Dermis blood vessel endothelial cell (primary cell): ENCODE data around the gene TPK1. TPM values are rescaled to one million over a fixed set of nuclear protein-coding genes. Genes with fewer than 3 reads are reported as not detected.
"Not testable (repeated sequence)": the region's sequence is repeated elsewhere in the genome, so short reads cannot be mapped to it uniquely, and the experiment has no call there.

Source experiments
- DNase-seq: peaks from one replicate; pipeline ENCODE4 v3.0.0; 2010
- total RNA-seq: library from RNA; depleted of rRNA; stranded (reverse); fragments of >200 nt; gene quantifications from 2 replicates; pipeline ENCODE4 v1.2.3, GENCODE V29; 2014

TPK1 gene
- total RNA-seq, 1 donor from 2014 or later, result 14.8 TPM

DNA sequence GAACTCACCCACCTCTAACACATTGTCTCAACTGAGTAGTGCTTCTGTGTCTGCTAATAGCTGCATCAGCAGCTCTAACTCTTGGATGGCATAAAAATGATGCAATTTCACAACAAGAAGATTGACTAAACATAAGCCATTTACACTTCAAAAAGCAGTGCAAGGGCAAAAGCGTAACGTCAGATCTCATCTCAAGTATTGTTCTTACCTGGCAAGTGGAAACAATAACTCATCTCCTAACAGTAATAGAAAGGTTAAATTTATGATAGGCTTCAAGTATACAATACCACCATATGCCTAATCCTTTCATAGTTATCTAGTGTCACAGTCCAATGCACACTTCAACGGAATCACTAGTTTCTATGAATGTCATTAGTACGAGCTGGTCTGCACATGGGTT is 14.8 kb downstream of the TPK1 start:
- DNase-seq, result no peak

- DNase-seq, result no peak
These were observed 15.3 kb downstream of the TPK1 start for GRCh38 chr7:144820552-144820951.

GRCh38 chr7:144819566-144819965 is 16.3 kb downstream of the TPK1 start:
- no peak for DNase-seq

DNA sequence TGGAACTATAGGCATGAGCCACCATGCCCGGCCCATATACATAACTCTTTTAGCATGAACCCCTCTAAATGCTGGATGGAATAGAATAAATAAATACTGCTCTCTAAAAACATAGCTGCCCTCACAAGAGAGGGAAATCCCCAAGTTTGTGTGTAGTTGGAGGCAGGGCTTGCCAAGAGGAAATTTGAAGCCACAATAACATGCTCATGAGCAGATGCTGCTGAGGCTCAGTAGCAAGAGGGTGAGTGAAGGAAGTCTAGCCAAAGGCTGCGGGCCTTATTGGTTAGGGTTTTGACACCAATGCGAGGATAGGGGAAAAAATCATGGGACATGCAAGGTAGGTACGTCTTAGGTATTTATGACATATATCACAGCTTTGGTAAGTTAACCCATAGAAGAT is 17.3 kb downstream of the TPK1 start:
- peak; percentile 47 for DNase-seq

DNA sequence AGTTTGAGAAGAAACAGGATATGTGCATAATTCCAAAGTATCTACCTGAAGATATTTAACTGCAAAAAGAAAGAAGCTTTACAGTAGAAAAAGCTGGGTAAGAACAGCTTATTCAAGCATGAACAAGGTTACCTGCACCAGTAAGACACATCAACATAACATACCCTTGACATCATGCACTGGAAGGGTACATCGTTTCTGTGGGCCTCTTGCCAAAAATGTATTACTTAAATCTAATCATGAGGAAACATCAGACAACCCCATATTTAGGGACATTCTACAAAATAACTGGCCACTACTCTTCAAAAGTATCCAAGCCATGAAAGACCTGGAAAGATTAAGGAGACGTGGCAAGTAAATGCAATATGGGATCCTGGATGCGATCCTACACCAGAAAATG is 18.9 kb downstream of the TPK1 start:
- DNase-seq, result no peak

- no peak for DNase-seq
These were observed 21.6 kb downstream of the TPK1 start for GRCh38 chr7:144814299-144814698.

- DNase-seq, result peak; percentile 38
These were observed 23.2 kb downstream of the TPK1 start for GRCh38 chr7:144812379-144813283.

DNA sequence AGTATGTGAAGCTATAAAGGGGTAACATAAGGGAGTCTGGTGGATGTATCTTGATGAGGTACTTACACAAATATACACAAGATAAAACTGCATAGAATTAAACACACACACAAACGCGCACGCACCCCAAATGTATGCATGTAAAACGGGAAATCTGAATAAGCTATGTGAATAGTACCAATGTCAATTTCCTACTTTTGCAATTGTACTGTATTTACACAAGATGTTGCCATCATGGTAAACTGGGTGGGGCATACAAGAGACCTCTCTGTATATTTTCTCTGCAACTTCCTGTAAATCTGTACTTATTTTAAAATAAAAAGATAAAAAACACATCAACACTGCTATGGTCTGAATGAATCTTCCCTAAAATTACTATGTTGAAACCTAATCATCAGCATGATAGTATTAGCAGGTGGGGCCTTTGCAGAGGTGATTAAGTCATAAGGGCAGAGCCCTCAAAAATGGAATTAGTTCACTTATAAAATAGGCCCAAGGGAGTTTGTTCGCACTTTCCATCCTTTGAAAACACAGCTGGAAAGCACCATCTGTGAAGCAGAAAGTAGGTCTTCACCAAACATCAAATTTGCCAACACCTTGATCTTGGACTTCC is 30.1 kb downstream of the TPK1 start:
- DNase-seq, result no peak

DNA sequence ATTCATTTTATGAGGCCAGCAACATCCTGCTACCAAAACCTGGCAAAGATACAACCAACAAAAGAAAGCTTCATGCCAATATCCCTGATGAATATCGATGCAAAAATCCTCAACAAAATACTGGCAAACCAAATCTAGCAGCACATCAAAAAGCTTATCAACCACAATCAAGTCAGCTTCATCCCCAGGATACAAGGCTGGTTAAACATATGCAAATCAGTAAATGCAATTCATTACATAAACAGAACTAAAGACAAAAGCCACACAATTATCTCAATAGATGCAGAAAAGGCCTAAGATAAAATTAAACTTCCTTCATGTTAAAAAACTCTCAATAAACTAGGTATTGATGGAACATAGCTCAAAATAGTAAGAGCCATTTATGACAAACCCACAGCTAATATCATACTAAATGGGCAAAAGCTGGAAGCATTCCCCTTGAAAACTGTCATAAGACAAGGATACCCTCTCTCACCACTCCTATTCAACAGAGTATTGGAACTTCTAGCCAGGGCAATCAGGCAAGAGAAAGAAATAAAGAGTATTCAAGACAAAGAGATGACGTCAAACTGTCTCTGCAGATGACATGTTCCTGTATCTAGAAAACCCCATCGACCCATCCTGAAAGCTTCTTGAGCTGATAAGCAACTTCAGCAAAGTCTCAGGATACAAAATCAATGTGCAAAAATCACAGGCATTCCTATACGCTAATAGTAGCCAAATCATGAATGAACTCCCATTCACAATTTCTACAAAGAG is 35.0 kb downstream of the TPK1 start:
- not testable (repeated sequence) for DNase-seq

GRCh38 chr7:144796919-144797318 is 38.9 kb downstream of the TPK1 start:
- no peak for DNase-seq

GRCh38 chr7:144792050-144792449 is 43.8 kb downstream of the TPK1 start:
- no peak for DNase-seq

GRCh38 chr7:144791488-144791887 is 44.4 kb downstream of the TPK1 start:
- no peak for DNase-seq

GRCh38 chr7:144787127-144787526 is 48.7 kb downstream of the TPK1 start:
- DNase-seq, result peak; percentile 33

GRCh38 chr7:144786522-144786921 is 49.3 kb downstream of the TPK1 start:
- peak; percentile 21 for DNase-seq

GRCh38 chr7:144786079-144786478 is 49.8 kb downstream of the TPK1 start:
- no peak for DNase-seq

DNA sequence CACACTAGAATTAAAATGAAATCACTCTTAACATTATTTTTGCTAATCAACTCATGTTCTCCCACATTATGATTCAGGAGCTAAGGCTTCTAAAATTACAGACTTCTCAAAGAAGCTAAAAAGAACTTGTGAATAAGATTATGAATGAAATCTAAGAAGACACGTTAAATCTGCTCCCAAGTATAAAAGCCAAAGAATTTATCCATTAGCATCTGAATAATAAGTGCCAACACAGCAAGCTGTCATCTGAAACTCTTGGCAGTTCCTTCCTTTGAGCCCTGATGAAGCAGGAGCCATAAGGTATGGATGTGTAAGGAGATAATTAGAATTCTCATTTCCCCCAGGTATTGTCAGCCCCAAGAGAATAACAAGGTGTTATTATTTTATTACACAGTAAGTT is 50.3 kb downstream of the TPK1 start:
- DNase-seq, result no peak

GRCh38 chr7:144784943-144785342 is 50.9 kb downstream of the TPK1 start:
- DNase-seq, result peak; percentile 20

GRCh38 chr7:144784441-144784840 is 51.4 kb downstream of the TPK1 start:
- no peak for DNase-seq

GRCh38 chr7:144782883-144783282 is 53.0 kb downstream of the TPK1 start:
- no peak for DNase-seq

DNA sequence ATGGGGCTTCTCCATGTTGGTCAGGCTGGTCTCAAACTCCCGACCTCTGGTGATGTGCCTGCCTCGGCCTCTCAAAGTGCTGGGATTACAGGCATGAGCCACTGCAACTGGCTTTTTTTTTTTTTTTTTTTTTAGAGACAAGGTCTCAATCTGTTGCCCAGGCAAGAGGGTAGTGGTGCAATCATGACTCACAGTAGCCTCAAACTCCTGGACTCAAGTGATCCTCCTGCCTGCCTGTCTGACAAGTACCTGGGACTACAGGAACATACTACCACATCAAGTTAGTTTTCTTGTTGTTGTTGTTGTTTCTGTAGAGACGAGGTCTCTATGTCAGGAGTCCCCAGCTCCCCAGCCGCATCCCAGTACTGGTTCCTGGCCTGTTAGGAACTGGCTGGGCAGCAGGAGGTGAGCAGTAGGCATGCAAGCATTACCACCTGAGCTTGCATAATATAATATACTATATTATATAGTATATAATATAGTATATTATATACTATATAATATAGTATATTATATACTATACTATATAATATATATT is 55.7 kb downstream of the TPK1 start:
- no peak for DNase-seq

- not testable (repeated sequence) for DNase-seq
These were observed 58.0 kb downstream of the TPK1 start for GRCh38 chr7:144777889-144778288.

DNA sequence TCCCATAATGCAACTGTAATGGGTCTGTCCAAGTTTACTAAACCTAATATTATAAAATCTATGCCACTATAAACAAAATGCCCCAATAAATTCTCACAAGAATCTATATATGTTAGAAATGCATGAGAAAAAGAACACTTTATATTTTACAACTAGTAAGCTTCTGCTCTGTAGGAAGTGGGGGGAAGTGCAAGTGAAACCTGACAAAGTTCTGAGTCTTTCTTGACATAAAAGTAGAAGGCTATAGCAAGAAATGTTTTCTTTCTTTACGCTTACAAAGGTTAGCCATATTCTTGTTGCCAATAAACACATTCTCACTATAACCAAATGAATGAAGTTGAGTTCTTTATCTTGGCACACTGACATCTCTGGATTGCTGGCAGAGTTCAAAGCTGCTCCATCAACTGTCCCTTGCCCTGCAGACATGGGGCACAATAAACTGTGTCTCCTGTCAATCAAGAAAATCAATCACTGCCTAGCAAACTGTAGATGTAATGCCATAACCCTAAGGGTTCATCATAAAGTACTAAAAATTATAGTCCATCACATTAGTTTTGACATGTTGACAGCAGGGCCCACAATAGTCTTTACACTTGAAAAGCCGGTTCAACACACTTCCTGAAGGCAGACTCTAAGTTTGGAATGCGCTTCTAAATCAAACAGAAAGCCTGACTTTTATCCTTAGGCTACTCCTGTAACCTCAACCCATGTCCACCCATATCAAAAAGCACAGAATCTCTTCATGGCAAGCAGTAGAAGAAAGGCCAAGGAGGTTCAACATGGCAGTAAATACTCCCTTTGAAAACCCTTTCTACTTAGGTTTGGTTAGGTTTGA is 58.6 kb downstream of the TPK1 start:
- DNase-seq, result no peak
